Measurements from ENCODE around the gene RBM47.

DNA sequence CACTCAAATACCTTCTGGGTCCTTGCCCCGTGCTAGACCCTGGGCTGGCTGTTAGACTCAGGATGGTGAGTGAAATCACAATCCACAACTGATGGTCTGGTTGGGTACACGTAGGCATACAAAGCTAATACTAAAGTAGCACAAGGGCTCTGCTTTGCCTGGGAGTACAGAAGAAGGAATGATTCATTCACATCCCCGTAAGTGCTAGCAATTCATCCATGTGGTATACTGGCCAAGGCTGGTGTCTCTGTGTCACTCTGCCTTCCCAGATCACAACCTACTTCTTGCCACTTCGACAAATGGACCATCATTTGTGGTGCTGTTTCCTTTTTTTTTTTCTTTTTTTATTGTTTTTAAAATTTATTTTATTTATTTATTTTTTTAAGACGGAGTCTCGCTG is 19.7 kb upstream of the RBM47 start:
- TF ChIP-seq, protein P1, sequence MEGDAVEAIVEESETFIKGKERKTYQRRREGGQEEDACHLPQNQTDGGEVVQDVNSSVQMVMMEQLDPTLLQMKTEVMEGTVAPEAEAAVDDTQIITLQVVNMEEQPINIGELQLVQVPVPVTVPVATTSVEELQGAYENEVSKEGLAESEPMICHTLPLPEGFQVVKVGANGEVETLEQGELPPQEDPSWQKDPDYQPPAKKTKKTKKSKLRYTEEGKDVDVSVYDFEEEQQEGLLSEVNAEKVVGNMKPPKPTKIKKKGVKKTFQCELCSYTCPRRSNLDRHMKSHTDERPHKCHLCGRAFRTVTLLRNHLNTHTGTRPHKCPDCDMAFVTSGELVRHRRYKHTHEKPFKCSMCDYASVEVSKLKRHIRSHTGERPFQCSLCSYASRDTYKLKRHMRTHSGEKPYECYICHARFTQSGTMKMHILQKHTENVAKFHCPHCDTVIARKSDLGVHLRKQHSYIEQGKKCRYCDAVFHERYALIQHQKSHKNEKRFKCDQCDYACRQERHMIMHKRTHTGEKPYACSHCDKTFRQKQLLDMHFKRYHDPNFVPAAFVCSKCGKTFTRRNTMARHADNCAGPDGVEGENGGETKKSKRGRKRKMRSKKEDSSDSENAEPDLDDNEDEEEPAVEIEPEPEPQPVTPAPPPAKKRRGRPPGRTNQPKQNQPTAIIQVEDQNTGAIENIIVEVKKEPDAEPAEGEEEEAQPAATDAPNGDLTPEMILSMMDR (conservative IDR thresholded peaks at IDR 0.05) = no peak
- TF ChIP-seq EZH2 (IDR thresholded peaks at IDR 0.05; ENCODE audit: low read depth) = no peak
